Neural crest cell (in vitro differentiated cells): ENCODE results near the gene ADARB1. TPM values are rescaled to one million over a fixed set of nuclear protein-coding genes. Genes with fewer than 3 reads are reported as not detected.

Experiments used
- DNase-seq: peaks from one replicate; pipeline ENCODE4 v3.0.0; 2021; ENCODE audit warnings: low read depth, mixed read lengths, low spot score
- H3K27ac Mint-ChIP-seq: one replicate; pipeline ENCODE4 v1.8.0; 2021; ENCODE audit warnings: mild to moderate bottlenecking, mixed read lengths; ENCODE audit not compliant: unreplicated experiment
- H3K27me3 Mint-ChIP-seq: 2 replicates; pipeline ENCODE4 v1.8.0; 2021; ENCODE audit warnings: low read depth, mild to moderate bottlenecking, mixed read lengths
- H3K36me3 Mint-ChIP-seq: 2 replicates; pipeline ENCODE4 v1.8.0; 2021; ENCODE audit warnings: low read depth, mild to moderate bottlenecking, mixed read lengths
- H3K4me1 Mint-ChIP-seq: 2 replicates; pipeline ENCODE4 v1.8.0; 2021; ENCODE audit warnings: mixed read lengths
- H3K4me3 Mint-ChIP-seq: one replicate; pipeline ENCODE4 v1.8.0; 2021; ENCODE audit warnings: mild to moderate bottlenecking, mixed read lengths
- H3K9me3 Mint-ChIP-seq: 2 replicates; pipeline ENCODE4 v1.8.0; 2021; ENCODE audit warnings: mixed read lengths
- total RNA-seq: library from RNA; stranded (reverse); gene quantifications from 2 replicates; pipeline ENCODE4 v1.2.1, GENCODE V29; 2021
- TF ChIP-seq, protein P1 (sequence below): fragments of 200-600 bp; sonication (generic); conservative IDR thresholded peaks from 2 replicates; pipeline ENCODE4 v1.5.0; 2021; ENCODE audit warnings: antibody characterized with exemption, mild to moderate bottlenecking

ADARB1 gene
- total RNA-seq, 1 donor from 2014 or later: 21.0 TPM

DNA sequence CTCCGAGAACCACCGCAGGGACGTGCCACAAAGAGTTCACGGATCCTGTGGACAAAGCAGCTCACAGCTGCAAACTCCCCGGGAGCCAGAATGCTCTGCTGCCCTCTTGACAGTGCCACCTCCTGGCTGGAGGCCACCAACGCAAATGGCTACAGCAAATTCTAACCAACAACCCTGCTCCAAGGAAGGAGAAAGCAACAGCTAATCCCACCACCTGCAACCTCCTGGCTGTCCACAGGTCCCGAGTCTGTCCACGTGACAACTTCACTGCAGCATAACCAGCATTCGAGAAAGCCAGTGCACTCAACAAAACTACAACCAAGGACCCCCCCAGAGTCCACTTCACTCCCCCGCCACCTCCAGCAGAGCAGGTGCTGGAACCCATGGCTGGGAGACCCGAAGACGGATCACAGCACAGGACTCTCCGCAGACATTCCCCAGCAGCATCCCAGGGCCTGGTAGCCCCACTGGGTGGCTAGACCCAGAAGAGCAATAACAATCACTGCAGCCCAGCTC lies 196.0 kb downstream of the ADARB1 start:
- DNase-seq: no peak
- H3K4me3 Mint-ChIP-seq: no peak overlapping the region

More for the DNA sequence above, 196.0 kb downstream of the ADARB1 start:
- Mint-ChIP-seq H3K4me1 (no peaks in the 10 kb centered on the region), H3K27ac (no peak overlapping the region), H3K27me3 (no peaks in the 10 kb centered on the region), H3K9me3 (no peaks in the 10 kb centered on the region), H3K36me3 (peaks cover 13% of the 10 kb centered on the region)
- TF ChIP-seq, protein P1, sequence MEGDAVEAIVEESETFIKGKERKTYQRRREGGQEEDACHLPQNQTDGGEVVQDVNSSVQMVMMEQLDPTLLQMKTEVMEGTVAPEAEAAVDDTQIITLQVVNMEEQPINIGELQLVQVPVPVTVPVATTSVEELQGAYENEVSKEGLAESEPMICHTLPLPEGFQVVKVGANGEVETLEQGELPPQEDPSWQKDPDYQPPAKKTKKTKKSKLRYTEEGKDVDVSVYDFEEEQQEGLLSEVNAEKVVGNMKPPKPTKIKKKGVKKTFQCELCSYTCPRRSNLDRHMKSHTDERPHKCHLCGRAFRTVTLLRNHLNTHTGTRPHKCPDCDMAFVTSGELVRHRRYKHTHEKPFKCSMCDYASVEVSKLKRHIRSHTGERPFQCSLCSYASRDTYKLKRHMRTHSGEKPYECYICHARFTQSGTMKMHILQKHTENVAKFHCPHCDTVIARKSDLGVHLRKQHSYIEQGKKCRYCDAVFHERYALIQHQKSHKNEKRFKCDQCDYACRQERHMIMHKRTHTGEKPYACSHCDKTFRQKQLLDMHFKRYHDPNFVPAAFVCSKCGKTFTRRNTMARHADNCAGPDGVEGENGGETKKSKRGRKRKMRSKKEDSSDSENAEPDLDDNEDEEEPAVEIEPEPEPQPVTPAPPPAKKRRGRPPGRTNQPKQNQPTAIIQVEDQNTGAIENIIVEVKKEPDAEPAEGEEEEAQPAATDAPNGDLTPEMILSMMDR: no peak

Other genes with a start within 250 kb of the ADARB1 start
- gene PTTG1IP, start 200.9 kb upstream of the ADARB1 start, total RNA-seq: 164 and 169 TPM in 2 replicates
- 0.84 and 0.89 TPM in 2 replicates for gene ITGB2, start 153.7 kb upstream of the ADARB1 start, total RNA-seq
- 40.5 and 42.3 TPM in 2 replicates for gene SLX9, start 134.6 kb upstream of the ADARB1 start, total RNA-seq
- 35.4 and 39.5 TPM in 2 replicates for gene POFUT2, start 213.3 kb downstream of the ADARB1 start, total RNA-seq